OCI-LY1 (cell line): ENCODE measurements around the gene DNAH9.

Experiments
- H2AFZ ChIP-seq: fragments of 200-600 bp; sonication (generic), shearing (Covaris generic); 2 replicates; pipeline ENCODE4 v1.6.0; 2014; ENCODE audit warnings: antibody characterized with exemption, mild to moderate bottlenecking, low read length
- H3F3A ChIP-seq: fragments of 200-600 bp; sonication (generic), shearing (Covaris generic); 2 replicates; pipeline ENCODE4 v1.6.0; 2014; ENCODE audit warnings: mild to moderate bottlenecking, antibody characterized with exemption, low read length, moderate library complexity; ENCODE audit not compliant: insufficient read depth
- H3K27ac ChIP-seq: fragments of 200-600 bp; sonication (generic); 2 replicates; pipeline ENCODE4 v1.5.1; 2014; ENCODE audit warnings: low read length, mixed run types, mild to moderate bottlenecking, low read depth; ENCODE audit not compliant: poor library complexity, severe bottlenecking
- H3K27me3 ChIP-seq: fragments of 200-600 bp; sonication (generic); 2 replicates; pipeline ENCODE4 v1.6.0; 2014; ENCODE audit warnings: antibody characterized with exemption, mild to moderate bottlenecking, low read length, moderate library complexity; ENCODE audit not compliant: insufficient read depth
- H3K36me3 ChIP-seq: fragments of 200-600 bp; sonication (generic); 2 replicates; pipeline ENCODE4 v1.6.1; 2014; ENCODE audit warnings: mild to moderate bottlenecking, antibody characterized with exemption, low read length, moderate library complexity, mixed read lengths; ENCODE audit not compliant: insufficient read depth
- H3K4me1 ChIP-seq: fragments of 200-600 bp; sonication (generic); 2 replicates; pipeline ENCODE4 v1.5.1; 2014; ENCODE audit warnings: mild to moderate bottlenecking, low read length, moderate library complexity; ENCODE audit not compliant: insufficient read depth, severe bottlenecking
- H3K4me2 ChIP-seq: fragments of 200-600 bp; sonication (generic), shearing (Covaris generic); 2 replicates; pipeline ENCODE4 v1.6.1; 2014; ENCODE audit warnings: low read length
- H3K4me3 ChIP-seq: fragments of 200-600 bp; sonication (generic); 2 replicates; pipeline ENCODE4 v1.5.1; 2014; ENCODE audit warnings: low read length, low read depth, mild to moderate bottlenecking, mixed read lengths; ENCODE audit not compliant: poor library complexity, severe bottlenecking
- H3K79me2 ChIP-seq: fragments of 200-600 bp; shearing (Covaris generic); 2 replicates; pipeline ENCODE4 v1.6.1; 2016; ENCODE audit warnings: mixed run types, low read length, mixed read lengths; ENCODE audit not compliant: insufficient read depth
- H3K9ac ChIP-seq: fragments of 200-600 bp; sonication (generic), shearing (Covaris generic); 2 replicates; pipeline ENCODE4 v1.6.1; 2014; ENCODE audit warnings: mild to moderate bottlenecking, low read length, mixed read lengths
- H3K9me2 ChIP-seq: fragments of 200-600 bp; sonication (generic), shearing (Covaris generic); 2 replicates; pipeline ENCODE4 v1.6.1; 2014; ENCODE audit warnings: low read depth, mild to moderate bottlenecking, low read length, mixed read lengths
- H3K9me3 ChIP-seq: fragments of 200-600 bp; shearing (Covaris generic); 2 replicates; pipeline ENCODE4 v1.6.1; 2014; ENCODE audit warnings: low read length, mixed read lengths
- H4K20me1 ChIP-seq: fragments of 200-600 bp; sonication (generic), shearing (Covaris generic); 2 replicates; pipeline ENCODE4 v1.6.0; 2016; ENCODE audit warnings: mild to moderate bottlenecking, low read length; ENCODE audit not compliant: insufficient read depth
- EZH2 ChIP-seq: fragments of 200-600 bp; sonication (generic), shearing (Covaris generic); IDR thresholded peaks from 2 replicates; pipeline ENCODE4 v1.8.0; 2017; ENCODE audit warnings: borderline replicate concordance, mixed run types, mild to moderate bottlenecking, antibody characterized with exemption, low read length, moderate library complexity, mixed read lengths
- TF ChIP-seq, protein P1 (sequence below): fragments of 200-600 bp; sonication (generic), shearing (Covaris generic); IDR thresholded peaks from 2 replicates; pipeline ENCODE4 v1.5.1; 2017; ENCODE audit warnings: mild to moderate bottlenecking, antibody characterized with exemption, low read length, moderate library complexity, mixed read lengths

DNAH9 gene

DNA sequence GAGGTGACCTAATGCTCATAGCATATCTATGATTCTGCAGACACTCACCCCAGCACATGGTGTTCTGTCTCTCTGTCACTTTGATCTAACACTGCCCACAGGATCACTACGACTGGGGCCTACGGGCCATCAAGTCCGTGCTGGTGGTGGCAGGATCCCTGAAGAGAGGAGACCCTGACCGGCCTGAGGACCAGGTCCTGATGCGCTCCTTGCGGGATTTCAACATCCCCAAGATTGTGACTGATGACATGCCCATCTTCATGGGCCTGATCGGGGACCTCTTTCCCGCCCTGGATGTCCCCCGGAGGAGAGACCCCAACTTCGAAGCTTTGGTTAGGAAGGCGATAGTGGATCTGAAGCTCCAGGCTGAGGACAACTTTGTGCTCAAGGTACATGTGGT is 146.4 kb downstream of the DNAH9 start:
- Histone ChIP-seq H3F3A (no peaks in the 10 kb centered on the region), H2AFZ (no peak overlapping the region), H4K20me1 (no peaks in the 10 kb centered on the region), H3K27ac (no peak overlapping the region), H3K9ac (no peak overlapping the region), H3K27me3 (no peaks in the 10 kb centered on the region), H3K79me2 (no peaks in the 10 kb centered on the region), H3K9me2 (no peaks in the 10 kb centered on the region), H3K4me2 (no peak overlapping the region), H3K36me3 (no peaks in the 10 kb centered on the region), H3K4me3 (no peak overlapping the region), H3K4me1 (no peaks in the 10 kb centered on the region), H3K9me3 (no peaks in the 10 kb centered on the region)
- TF ChIP-seq EZH2: no peak

DNA sequence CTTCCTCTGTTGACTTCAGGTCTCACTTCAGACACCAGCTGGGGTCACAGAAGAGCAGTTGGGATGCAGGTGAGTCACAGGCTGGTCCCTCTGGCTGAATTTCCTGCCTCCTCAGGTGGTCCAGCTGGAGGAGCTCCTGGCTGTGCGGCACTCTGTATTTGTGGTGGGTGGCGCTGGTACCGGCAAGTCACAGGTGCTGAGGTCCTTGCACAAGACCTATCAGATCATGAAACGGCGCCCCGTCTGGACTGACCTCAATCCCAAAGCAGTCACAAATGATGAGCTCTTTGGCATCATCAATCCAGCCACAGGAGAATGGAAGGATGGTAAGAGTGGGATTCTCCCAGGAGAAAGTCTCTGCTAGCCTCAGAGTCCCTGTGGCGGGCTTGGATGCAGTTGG is 149.2 kb downstream of the DNAH9 start:
- H3K4me2 ChIP-seq: no peak overlapping the region
- no peaks in the 10 kb centered on the region for H3K9me2 ChIP-seq
- TF ChIP-seq, protein P1, sequence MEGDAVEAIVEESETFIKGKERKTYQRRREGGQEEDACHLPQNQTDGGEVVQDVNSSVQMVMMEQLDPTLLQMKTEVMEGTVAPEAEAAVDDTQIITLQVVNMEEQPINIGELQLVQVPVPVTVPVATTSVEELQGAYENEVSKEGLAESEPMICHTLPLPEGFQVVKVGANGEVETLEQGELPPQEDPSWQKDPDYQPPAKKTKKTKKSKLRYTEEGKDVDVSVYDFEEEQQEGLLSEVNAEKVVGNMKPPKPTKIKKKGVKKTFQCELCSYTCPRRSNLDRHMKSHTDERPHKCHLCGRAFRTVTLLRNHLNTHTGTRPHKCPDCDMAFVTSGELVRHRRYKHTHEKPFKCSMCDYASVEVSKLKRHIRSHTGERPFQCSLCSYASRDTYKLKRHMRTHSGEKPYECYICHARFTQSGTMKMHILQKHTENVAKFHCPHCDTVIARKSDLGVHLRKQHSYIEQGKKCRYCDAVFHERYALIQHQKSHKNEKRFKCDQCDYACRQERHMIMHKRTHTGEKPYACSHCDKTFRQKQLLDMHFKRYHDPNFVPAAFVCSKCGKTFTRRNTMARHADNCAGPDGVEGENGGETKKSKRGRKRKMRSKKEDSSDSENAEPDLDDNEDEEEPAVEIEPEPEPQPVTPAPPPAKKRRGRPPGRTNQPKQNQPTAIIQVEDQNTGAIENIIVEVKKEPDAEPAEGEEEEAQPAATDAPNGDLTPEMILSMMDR: no peak
- TF ChIP-seq EZH2: no peak
- no peak overlapping the region for H3K4me3 ChIP-seq
- no peaks in the 10 kb centered on the region for H3K27me3 ChIP-seq
- H3K27ac ChIP-seq: no peak overlapping the region
- no peaks in the 10 kb centered on the region for H4K20me1 ChIP-seq
- H3K36me3 ChIP-seq: no peaks in the 10 kb centered on the region
- no peaks in the 10 kb centered on the region for H3K4me1 ChIP-seq
- H3K79me2 ChIP-seq: no peaks in the 10 kb centered on the region
- H3F3A ChIP-seq: no peaks in the 10 kb centered on the region
- H2AFZ ChIP-seq: no peak overlapping the region
- H3K9me3 ChIP-seq: no peaks in the 10 kb centered on the region
- H3K9ac ChIP-seq: no peak overlapping the region

DNA sequence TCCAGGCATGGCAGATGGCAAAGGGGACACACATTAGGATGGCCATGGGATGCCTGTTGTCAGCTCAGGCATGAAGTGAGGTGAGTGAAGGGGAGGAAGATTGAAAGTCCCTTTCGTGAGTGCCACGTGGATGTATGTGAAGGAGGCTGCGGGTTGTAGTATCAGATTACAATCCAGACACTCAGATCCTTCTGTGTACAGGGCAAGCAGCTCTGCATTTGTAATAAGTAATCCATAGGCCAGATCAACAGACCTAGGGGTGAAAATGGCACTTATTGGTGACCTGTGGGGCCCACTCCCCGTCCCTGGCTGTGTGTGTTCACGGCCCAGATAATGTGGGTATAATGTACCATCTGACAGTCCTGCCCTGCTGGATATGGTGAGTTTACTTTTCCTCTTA is 159.5 kb downstream of the DNAH9 start:
- Histone ChIP-seq H3K9me2 (no peaks in the 10 kb centered on the region), H3K4me3 (no peak overlapping the region)

DNA sequence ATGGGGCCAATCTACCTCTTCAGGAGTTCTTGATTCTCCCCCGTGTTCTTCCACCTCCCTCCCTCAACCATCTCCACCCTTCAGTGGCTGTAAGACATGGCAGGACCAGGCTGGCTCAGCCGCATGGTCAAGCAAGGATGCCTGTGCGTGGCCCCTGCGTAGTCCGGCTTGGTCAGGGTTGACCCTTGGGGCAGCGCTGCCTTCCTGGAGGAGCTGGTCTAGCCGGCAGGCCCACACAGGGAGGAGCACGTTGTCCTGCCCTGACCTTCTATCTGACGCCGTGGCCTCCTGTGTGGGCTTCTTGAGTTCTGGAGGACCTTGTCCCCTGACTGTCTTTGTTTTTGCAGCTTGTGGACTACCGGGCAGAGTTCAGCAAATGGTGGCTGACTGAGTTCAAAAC is 169.8 kb downstream of the DNAH9 start:
- no peaks in the 10 kb centered on the region for H3K36me3 ChIP-seq
- H2AFZ ChIP-seq: no peak overlapping the region
- no peak overlapping the region for H3K4me2 ChIP-seq
- H3K9ac ChIP-seq: no peak overlapping the region
- H3F3A ChIP-seq: no peaks in the 10 kb centered on the region
- H3K79me2 ChIP-seq: no peaks in the 10 kb centered on the region
- TF ChIP-seq, protein P1: no peak
- no peak for TF ChIP-seq EZH2
- no peaks in the 10 kb centered on the region for H3K9me3 ChIP-seq
- no peaks in the 10 kb centered on the region for H4K20me1 ChIP-seq
- H3K9me2 ChIP-seq: no peaks in the 10 kb centered on the region
- no peak overlapping the region for H3K4me3 ChIP-seq
- no peak overlapping the region for H3K27ac ChIP-seq
- no peaks in the 10 kb centered on the region for H3K27me3 ChIP-seq
- no peaks in the 10 kb centered on the region for H3K4me1 ChIP-seq

More for the DNA sequence above, 159.5 kb downstream of the DNAH9 start:
- TF ChIP-seq EZH2: no peak
- TF ChIP-seq, protein P1: no peak
- no peak overlapping the region for H3K4me2 ChIP-seq
- H3K36me3 ChIP-seq: no peaks in the 10 kb centered on the region
- H3K79me2 ChIP-seq: no peaks in the 10 kb centered on the region
- H3K27me3 ChIP-seq: no peaks in the 10 kb centered on the region
- H3K27ac ChIP-seq: no peak overlapping the region
- no peaks in the 10 kb centered on the region for H3K9me3 ChIP-seq
- no peak overlapping the region for H2AFZ ChIP-seq
- H4K20me1 ChIP-seq: no peaks in the 10 kb centered on the region
- H3K4me1 ChIP-seq: no peaks in the 10 kb centered on the region
- no peak overlapping the region for H3K9ac ChIP-seq
- no peaks in the 10 kb centered on the region for H3F3A ChIP-seq
